HG02938 (cell line): ENCODE data around the gene IL1RAP.

ENCODE experiments used
- ATAC-seq: cut with Tn5 transposase; IDR thresholded peaks from one replicate; pipeline ENCODE4 v1.9.1; 2021; ENCODE audit warnings: mild to moderate bottlenecking, moderate library complexity; ENCODE audit not compliant: unreplicated experiment

IL1RAP gene

GRCh38 chr3:190541008-190541407 lies 27.1 kb downstream of the IL1RAP start:
- ATAC-seq, result no peak

- no peak for ATAC-seq
Measured at GRCh38 chr3:190541560-190541959, 27.7 kb downstream of the IL1RAP start.

DNA sequence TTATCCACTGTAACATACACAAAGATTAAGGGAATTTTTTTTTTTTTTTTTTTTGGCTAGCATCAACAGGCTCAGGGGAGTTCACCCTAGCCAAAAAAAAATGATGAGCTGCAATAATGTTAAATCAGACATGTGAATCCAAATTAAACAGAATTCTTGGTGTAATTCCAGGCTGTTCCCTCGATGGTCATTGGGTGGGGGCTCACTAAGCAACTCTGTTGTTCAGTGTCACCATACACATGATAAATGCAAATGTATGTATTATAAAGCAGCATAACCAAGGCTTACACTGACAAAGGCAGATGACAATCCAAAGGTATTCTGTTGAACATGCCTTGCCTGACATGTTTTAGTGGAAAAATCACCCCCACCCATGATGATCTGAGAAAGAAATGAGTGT lies 29.0 kb downstream of the IL1RAP start:
- ATAC-seq, result no peak

- ATAC-seq, result no peak
Measured at GRCh38 chr3:190543671-190544070, 29.8 kb downstream of the IL1RAP start.

GRCh38 chr3:190545191-190545590 lies 31.3 kb downstream of the IL1RAP start:
- ATAC-seq, result no peak

DNA sequence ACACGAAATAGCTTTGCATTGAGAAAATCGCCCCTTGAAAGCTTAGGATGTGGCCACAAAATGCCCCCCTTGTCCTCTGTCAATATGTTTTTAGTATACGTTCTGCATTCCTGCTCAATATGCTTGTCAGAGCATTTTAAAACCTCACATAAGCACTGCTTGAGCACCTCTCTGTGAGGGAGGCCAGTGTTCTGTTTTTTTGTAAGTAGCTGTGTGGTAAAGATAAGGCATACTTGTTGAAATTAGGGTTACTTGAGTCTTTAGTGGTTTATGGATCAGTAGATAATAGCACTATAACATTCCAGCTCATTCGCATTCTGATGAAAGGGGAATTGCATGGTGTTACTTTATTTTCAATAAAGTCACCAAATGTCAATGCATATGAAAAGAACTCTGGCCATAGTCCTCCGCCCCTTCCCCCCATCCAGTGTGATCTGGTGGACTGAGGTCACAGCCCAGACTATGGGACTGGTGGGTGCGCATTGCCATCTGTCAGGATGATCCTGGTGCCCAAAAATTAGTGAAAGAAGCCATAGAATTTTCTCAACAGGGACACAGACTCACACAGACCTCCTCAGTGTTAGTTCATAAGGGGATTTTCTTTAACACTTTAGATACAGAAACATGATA lies 33.1 kb downstream of the IL1RAP start:
- no peak for ATAC-seq

- no peak for ATAC-seq
Measured at GRCh38 chr3:190548031-190548656, 34.3 kb downstream of the IL1RAP start.

GRCh38 chr3:190552021-190552420 lies 38.1 kb downstream of the IL1RAP start:
- ATAC-seq, result no peak

GRCh38 chr3:190552969-190553759 lies 39.3 kb downstream of the IL1RAP start:
- ATAC-seq, result no peak

GRCh38 chr3:190554197-190554596 lies 40.3 kb downstream of the IL1RAP start:
- ATAC-seq, result no peak

DNA sequence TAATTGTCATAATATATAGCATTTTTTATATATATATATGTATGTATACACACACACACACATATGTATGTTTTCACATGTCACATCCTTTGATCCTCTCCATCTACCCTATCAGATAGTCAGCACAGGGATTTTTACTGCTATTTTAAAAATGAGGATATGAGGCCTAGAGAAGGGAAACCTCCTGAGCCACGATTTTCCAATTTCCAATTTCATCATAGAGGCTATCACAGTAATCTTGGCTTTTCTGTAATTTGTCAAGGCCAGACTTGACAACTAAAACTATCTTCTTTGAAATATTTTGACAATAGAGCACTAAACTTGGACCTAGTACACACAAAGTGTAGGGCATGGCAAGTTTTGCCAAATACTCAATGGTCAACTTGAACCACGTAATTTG lies 42.5 kb downstream of the IL1RAP start:
- no peak for ATAC-seq

DNA sequence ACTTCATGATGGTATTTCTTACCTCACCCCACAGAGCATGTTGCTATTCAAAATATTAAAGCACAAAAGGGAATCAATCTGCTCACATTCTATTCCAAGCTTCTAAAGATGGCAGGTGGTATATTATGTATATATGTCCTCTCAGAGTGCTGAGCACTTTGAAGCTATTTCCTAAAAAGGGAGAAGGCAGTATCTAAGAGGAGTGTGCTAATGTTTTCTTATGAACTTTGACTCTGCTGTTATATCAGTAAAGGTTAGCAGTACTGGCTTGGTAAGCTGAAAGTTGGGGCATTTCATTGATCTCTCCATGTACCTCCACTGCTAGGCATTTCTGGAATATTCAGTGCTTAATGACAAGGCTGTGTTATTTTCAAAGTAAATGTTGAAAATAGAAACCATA lies 43.4 kb downstream of the IL1RAP start:
- no peak for ATAC-seq

- ATAC-seq, result no peak
Measured at GRCh38 chr3:190558316-190558715, 44.4 kb downstream of the IL1RAP start.

DNA sequence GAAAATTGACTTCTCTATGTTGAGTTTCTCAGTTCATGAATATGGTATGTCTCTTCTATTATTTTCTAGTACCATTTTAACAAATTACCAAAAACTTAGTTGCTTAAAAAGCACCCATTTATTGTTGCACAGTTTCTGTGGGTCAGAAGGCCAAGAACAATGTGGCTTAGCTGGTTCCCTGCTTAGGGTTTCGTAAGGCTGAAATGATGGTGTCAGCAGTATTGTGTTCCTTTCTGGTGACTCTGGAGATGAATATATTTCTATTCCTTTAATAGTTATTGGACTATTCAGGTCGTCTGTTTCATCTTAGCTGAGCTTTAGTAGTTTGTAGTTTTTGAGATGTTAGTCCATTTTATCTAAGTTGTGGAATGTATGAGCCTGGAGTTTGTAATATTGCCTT lies 44.9 kb downstream of the IL1RAP start:
- no peak for ATAC-seq

DNA sequence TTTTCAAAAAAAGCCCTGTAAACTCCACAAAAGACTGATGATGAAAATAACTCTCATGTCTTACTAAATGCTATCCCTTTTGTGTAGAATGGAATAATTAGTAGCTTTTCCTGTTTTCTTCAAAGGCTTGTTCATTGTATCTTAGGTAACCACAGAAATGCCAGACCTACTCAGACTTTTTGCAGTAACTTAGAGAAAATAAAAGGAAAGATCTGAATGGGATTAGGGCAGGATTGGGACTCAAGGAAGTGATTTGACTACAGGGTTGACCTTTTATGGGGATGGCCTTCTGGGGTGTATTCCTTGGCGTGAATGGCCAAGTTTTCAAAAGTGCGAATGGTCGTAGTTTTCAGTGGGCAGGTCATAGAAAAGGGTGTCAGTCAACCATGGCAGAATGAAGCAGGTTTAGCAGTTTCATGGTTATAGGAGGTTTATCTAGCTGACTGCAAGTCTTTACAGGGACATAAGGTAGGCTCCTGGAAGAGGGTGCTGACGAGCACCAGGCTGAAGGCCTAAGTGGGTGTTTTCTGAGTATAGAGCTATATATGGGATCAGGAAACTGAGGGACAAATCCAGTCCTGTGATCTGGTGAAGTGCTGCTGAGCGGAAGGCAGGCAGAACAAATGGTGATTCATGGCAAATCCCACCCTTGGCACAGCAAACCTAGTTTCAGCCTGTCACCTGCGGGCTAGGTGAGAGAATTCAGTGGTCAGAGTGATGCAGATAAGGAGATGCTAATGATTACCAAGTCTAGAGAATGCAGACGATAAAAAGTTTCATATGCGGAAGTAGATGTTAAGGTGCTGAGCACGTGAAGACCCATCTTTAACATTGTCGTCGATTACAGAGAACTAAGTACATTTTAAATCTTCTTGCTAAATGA lies 46.4 kb downstream of the IL1RAP start:
- ATAC-seq, result no peak

DNA sequence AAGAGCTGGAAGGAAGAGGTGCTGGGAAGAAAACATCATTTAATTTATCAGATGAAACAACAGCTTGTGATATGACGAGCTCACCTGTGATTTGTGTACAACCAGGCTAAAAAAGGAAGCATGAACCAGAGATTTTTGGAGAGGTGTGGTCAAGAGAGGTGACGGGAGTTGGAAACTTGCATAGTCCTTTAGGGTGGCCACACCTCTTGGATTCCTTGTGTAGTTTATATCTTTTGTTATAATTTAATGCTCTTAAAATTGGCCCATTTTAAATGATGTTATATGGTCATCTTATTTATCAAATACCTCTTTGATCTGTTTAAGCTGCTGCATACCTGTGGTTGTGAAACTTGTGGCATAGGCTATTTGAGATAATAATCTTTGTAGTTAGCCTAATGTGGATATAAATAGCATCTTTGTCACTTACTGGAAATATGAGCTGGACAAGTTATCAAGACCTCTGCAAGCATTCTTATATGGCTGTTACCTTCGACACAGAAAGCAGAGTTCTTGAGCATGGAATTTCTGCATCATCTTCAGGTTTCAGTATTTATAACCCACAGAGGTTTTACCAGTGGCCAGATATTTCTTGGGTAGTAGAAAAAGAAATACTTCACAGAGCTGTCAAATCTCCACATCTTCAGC lies 49.1 kb downstream of the IL1RAP start:
- no peak for ATAC-seq

DNA sequence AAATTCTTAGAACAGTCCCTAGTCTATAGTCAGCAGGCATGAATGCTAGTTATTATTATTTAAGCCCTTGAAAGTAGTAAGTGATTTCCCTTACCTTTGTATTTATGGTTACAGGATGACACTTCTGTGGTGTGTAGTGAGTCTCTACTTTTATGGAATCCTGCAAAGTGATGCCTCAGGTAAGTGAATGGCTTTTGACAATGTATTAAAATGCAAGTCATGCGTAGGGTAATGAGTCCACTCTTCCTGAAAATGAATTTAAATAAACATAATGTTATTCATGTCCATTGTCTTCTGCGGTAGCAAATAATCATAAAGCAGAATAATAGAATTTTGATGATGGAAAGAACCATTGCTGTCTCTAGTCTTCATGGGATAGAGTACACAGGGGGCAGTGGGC lies 50.3 kb downstream of the IL1RAP start:
- no peak for ATAC-seq

DNA sequence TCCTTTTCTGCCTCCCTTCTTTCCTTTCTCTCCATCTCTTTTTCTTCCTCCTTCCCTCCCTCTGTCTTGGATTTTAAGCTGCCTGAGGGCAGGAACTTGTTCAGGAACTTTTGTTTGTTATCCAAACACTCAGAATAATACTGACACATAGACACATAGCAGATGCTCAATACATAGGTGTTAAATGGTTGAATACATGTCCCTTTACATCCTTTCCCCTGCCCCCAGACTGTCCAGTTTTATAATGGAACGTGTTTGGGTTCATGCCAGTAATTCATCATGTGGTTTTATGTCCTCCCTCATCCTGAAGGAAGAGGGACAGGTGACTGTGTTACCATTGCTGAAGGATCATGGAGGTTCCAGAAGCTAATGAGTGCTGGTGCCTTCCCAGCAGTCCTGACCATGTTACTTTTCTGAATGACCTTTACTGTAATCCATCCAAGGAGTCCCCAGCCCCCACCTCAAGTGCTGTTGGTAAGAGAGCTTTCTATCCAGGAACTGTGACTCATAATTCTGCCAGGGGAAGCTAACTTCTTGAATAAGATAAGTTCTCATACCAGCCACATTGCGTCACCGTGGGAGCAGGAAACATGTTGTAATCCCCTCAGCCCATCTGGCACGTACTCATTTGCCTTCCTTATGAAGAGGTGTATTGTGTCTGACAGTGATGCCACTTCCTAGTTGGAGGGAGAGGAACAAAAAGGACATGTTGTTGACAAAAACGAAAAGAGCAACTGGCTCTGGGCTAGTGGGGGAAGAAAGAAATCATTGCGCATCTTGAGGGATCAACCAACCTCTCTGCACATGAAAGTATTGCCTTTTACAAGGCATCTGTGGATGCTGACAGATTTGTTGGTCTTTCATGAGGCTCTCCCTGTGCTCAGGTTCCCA lies 52.4 kb downstream of the IL1RAP start:
- peak; percentile 63 for ATAC-seq

DNA sequence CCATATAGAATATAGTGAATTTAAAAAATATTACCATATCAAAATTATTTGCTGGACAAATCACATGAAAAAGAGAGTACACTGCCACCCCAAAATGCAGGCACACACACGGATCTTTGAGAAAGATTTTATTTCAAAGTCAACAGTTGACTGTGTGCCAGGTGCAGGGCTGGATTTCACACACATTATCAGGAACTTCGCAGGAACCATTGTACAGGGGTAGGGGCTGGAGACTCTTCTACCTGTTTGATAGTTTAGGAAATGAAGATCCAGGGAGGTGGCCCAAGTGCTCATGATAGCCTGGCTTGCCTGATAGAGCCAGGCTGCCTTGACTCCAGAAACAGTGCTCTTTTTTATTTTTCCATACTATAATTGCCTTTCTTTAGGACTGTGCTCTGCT lies 54.2 kb downstream of the IL1RAP start:
- ATAC-seq, result no peak

DNA sequence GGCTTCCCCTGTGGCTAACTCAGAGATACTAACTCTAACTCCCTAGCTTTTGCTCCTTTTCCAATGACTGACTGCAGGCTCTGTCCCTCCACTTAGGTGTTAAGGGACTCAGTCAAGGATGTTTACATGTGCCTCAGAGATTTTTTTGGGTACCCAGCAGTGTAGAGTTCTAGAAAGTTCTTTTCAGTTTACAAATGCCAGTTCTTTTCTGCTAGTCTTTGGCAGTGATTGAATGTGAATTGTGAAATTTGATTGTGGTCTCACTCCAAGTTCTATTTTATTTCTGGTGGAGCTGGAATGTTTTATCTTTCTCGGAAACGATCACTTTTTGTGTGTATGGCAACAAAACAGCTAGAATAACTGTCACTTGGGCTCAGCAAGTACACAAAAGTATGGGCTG lies 60.6 kb downstream of the IL1RAP start:
- no peak for ATAC-seq
